ENCODE measurements around the gene GCH1.

Gene GCH1

DNA sequence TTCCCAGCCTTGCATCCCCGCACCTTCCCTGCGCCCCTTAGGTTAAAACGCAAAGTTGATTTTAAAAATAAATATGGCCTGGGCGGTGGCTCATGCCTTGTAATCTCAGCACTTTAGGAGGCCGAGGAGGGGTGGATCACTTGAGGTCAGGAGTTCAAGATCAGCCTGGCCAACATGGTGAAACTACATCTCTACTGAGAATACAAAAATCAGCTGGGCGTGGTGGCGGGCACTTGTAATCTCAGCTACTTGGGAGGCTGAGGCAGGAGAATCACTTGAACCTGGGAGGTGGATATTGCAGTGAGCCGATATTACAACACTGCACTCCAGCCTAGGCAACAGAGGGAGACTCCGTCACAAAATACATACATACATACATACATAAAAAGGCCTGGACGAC, 96.0 kb downstream of the GCH1 start:
- TF ChIP-seq EZH2phosphoT487 (IDR thresholded peaks at IDR 0.05; ENCODE audit: low read depth), result no peak
- TF ChIP-seq, protein P1, sequence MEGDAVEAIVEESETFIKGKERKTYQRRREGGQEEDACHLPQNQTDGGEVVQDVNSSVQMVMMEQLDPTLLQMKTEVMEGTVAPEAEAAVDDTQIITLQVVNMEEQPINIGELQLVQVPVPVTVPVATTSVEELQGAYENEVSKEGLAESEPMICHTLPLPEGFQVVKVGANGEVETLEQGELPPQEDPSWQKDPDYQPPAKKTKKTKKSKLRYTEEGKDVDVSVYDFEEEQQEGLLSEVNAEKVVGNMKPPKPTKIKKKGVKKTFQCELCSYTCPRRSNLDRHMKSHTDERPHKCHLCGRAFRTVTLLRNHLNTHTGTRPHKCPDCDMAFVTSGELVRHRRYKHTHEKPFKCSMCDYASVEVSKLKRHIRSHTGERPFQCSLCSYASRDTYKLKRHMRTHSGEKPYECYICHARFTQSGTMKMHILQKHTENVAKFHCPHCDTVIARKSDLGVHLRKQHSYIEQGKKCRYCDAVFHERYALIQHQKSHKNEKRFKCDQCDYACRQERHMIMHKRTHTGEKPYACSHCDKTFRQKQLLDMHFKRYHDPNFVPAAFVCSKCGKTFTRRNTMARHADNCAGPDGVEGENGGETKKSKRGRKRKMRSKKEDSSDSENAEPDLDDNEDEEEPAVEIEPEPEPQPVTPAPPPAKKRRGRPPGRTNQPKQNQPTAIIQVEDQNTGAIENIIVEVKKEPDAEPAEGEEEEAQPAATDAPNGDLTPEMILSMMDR (IDR thresholded peaks at IDR 0.05; ENCODE audit: low read depth, low read length), result no peak
- H4K20me1 ChIP-seq (ENCODE audit: insufficient read depth, low read length), result no peaks in the 10 kb centered on the region
- no peak overlapping the region for H3K4me3 ChIP-seq (ENCODE audit: low read length)
- H3K9ac ChIP-seq (ENCODE audit: low read length), result no peak overlapping the region
- no peaks in the 10 kb centered on the region for H3K9me3 ChIP-seq (ENCODE audit: insufficient read depth, low read length)
- peaks cover 43% of the 10 kb centered on the region for H3K27me3 ChIP-seq (ENCODE audit: low read depth, low read length)
- no peaks in the 10 kb centered on the region for H3K36me3 ChIP-seq (replicated peaks; ENCODE audit: low read depth, low read length)
- no peak overlapping the region for H3K4me2 ChIP-seq (ENCODE audit: low read length)
- H3K27ac ChIP-seq (ENCODE audit: low read length), result no peak overlapping the region
- peaks cover 29% of the 10 kb centered on the region for H3K4me1 ChIP-seq (ENCODE audit: low read length)
- H2AFZ ChIP-seq (ENCODE audit: low read depth, low read length), result no peak overlapping the region
- H3K79me2 ChIP-seq (ENCODE audit: low read length), result no peaks in the 10 kb centered on the region

- H3K4me2 ChIP-seq (ENCODE audit: low read length), result peak overlapping the region; percentile 78
- H3K9me3 ChIP-seq (ENCODE audit: insufficient read depth, low read length), result no peaks in the 10 kb centered on the region
- peaks cover 47% of the 10 kb centered on the region for H3K27me3 ChIP-seq (ENCODE audit: low read depth, low read length)
- H3K27ac ChIP-seq (ENCODE audit: low read length), result no peak overlapping the region
- H3K4me3 ChIP-seq (ENCODE audit: low read length), result peak overlapping the region; percentile 62
- H3K36me3 ChIP-seq (replicated peaks; ENCODE audit: low read depth, low read length), result no peaks in the 10 kb centered on the region
- TF ChIP-seq EZH2phosphoT487 (IDR thresholded peaks at IDR 0.05; ENCODE audit: low read depth), result no peak
- TF ChIP-seq, protein P1 (IDR thresholded peaks at IDR 0.05; ENCODE audit: low read depth, low read length), result peak; percentile 85
- no peaks in the 10 kb centered on the region for H4K20me1 ChIP-seq (ENCODE audit: insufficient read depth, low read length)
- no peaks in the 10 kb centered on the region for H3K79me2 ChIP-seq (ENCODE audit: low read length)
- peak overlapping the region; percentile 58; the same call in 1 of the 2 replicates for H2AFZ ChIP-seq (ENCODE audit: low read depth, low read length)
- no peak overlapping the region for H3K9ac ChIP-seq (ENCODE audit: low read length)
- H3K4me1 ChIP-seq (ENCODE audit: low read length), result peaks cover 29% of the 10 kb centered on the region
Observed at GRCh38 chr14:54805445-54806322, 96.9 kb downstream of the GCH1 start.

DNA sequence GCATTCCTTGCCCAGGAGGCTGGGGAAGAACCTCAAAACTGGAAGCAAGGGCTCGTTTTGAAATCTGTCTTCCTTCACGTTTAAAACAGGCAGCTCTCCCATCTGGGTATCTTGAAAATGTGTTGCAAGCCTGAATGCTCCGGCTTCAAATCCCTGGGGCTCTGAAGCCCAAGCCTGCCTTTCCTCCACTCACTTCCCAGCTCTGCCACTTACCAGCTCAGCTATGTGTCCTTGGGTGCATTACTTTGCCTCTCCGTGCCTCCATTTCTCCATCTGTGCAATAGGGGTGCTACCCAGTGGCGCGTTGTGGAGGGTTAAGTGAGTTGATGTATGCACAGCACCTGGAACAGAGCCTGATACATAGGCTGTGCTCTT, 97.6 kb downstream of the GCH1 start:
- H4K20me1 ChIP-seq (ENCODE audit: insufficient read depth, low read length), result no peaks in the 10 kb centered on the region
- H2AFZ ChIP-seq (ENCODE audit: low read depth, low read length), result no peak overlapping the region
- H3K4me3 ChIP-seq (ENCODE audit: low read length), result no peak overlapping the region
- H3K27ac ChIP-seq (ENCODE audit: low read length), result no peak overlapping the region
- peak overlapping the region; percentile 78 for H3K4me2 ChIP-seq (ENCODE audit: low read length)
- no peaks in the 10 kb centered on the region for H3K36me3 ChIP-seq (replicated peaks; ENCODE audit: low read depth, low read length)
- H3K4me1 ChIP-seq (ENCODE audit: low read length), result peaks cover 25% of the 10 kb centered on the region
- H3K9ac ChIP-seq (ENCODE audit: low read length), result no peak overlapping the region
- TF ChIP-seq, protein P1 (IDR thresholded peaks at IDR 0.05; ENCODE audit: low read depth, low read length), result no peak
- TF ChIP-seq EZH2phosphoT487 (IDR thresholded peaks at IDR 0.05; ENCODE audit: low read depth), result no peak
- H3K27me3 ChIP-seq (ENCODE audit: low read depth, low read length), result peaks cover 50% of the 10 kb centered on the region
- no peaks in the 10 kb centered on the region for H3K9me3 ChIP-seq (ENCODE audit: insufficient read depth, low read length)
- H3K79me2 ChIP-seq (ENCODE audit: low read length), result no peaks in the 10 kb centered on the region

DNA sequence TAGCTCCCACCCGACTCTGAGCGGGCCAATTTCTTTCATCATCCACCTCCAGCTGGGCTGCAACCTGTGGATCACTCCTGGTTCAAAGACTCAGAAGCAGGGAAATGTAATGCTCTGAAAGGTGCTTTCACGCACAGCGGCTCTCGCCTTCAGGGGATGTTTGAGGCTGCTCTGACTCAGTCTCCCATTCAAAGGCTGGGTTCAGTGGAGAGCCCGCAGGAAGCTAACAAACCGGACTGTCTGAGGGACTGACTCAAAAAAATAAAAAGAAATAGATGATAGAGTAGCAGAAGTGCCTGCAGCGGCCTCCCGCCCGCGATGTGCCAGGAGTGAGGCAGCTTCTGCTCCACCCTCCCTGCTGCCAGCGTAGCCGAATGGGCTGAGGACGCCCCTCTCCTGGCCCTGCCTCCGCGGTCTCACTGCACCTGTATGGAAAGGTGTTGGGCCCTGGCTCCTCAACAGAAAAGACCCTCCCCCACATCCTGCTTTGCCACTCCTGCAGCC, 98.0 kb downstream of the GCH1 start:
- no peak overlapping the region for H3K27ac ChIP-seq (ENCODE audit: low read length)
- H3K9me3 ChIP-seq (ENCODE audit: insufficient read depth, low read length), result no peaks in the 10 kb centered on the region
- peaks cover 21% of the 10 kb centered on the region for H3K4me1 ChIP-seq (ENCODE audit: low read length)
- H3K9ac ChIP-seq (ENCODE audit: low read length), result no peak overlapping the region
- H3K4me3 ChIP-seq (ENCODE audit: low read length), result no peak overlapping the region
- no peaks in the 10 kb centered on the region for H4K20me1 ChIP-seq (ENCODE audit: insufficient read depth, low read length)
- TF ChIP-seq, protein P1 (IDR thresholded peaks at IDR 0.05; ENCODE audit: low read depth, low read length), result no peak
- no peak for TF ChIP-seq EZH2phosphoT487 (IDR thresholded peaks at IDR 0.05; ENCODE audit: low read depth)
- H3K36me3 ChIP-seq (replicated peaks; ENCODE audit: low read depth, low read length), result no peaks in the 10 kb centered on the region
- H2AFZ ChIP-seq (ENCODE audit: low read depth, low read length), result no peak overlapping the region
- H3K79me2 ChIP-seq (ENCODE audit: low read length), result no peaks in the 10 kb centered on the region
- H3K4me2 ChIP-seq (ENCODE audit: low read length), result no peak overlapping the region
- peaks cover 54% of the 10 kb centered on the region for H3K27me3 ChIP-seq (ENCODE audit: low read depth, low read length)

All from OCI-LY3 (cell line).